ENCODE results near the gene OTUD4.
"Not testable (repeated sequence)": the region's sequence is repeated elsewhere in the genome, so short reads cannot be mapped to it uniquely, and the experiment has no call there.

OTUD4 gene

GRCh38 chr4:145179281-145179860 lies 1.0 kb downstream of the OTUD4 start:
- DNase-seq (ENCODE audit: extremely low read depth in 1 of 2, low read depth in 1 of 2) = peak; percentile 67 to 73

GRCh38 chr4:145178740-145179280 lies 1.6 kb downstream of the OTUD4 start:
- DNase-seq (ENCODE audit: extremely low read depth in 1 of 2, low read depth in 1 of 2) = no peak

GRCh38 chr4:145177906-145178538 lies 2.4 kb downstream of the OTUD4 start:
- DNase-seq (ENCODE audit: extremely low read depth in 1 of 2, low read depth in 1 of 2) = no peak

- no peak for DNase-seq (ENCODE audit: extremely low read depth in 1 of 2, low read depth in 1 of 2)
These were observed 2.9 kb downstream of the OTUD4 start for GRCh38 chr4:145177511-145177905.

GRCh38 chr4:145176641-145177432 lies 3.6 kb downstream of the OTUD4 start:
- no peak for DNase-seq (ENCODE audit: extremely low read depth in 1 of 2, low read depth in 1 of 2)

- no peak for DNase-seq (ENCODE audit: extremely low read depth in 1 of 2, low read depth in 1 of 2)
These were observed 8.5 kb downstream of the OTUD4 start for GRCh38 chr4:145171911-145172310.

- DNase-seq (ENCODE audit: extremely low read depth in 1 of 2, low read depth in 1 of 2) = no peak
These were observed 10.2 kb downstream of the OTUD4 start for GRCh38 chr4:145170223-145170622.

- no peak for DNase-seq (ENCODE audit: extremely low read depth in 1 of 2, low read depth in 1 of 2)
These were observed 11.7 kb downstream of the OTUD4 start for GRCh38 chr4:145168581-145169187.

GRCh38 chr4:145167887-145168286 lies 12.5 kb downstream of the OTUD4 start:
- no peak for DNase-seq (ENCODE audit: extremely low read depth in 1 of 2, low read depth in 1 of 2)

GRCh38 chr4:145161549-145161948 lies 18.8 kb downstream of the OTUD4 start:
- no peak for DNase-seq (ENCODE audit: extremely low read depth in 1 of 2, low read depth in 1 of 2)

- no peak for DNase-seq (ENCODE audit: extremely low read depth in 1 of 2, low read depth in 1 of 2)
These were observed 23.4 kb downstream of the OTUD4 start for GRCh38 chr4:145156986-145157385.

- no peak for DNase-seq (ENCODE audit: extremely low read depth in 1 of 2, low read depth in 1 of 2)
These were observed 25.0 kb downstream of the OTUD4 start for GRCh38 chr4:145155268-145155870.

GRCh38 chr4:145154573-145154972 lies 25.8 kb downstream of the OTUD4 start:
- DNase-seq (ENCODE audit: extremely low read depth in 1 of 2, low read depth in 1 of 2) = no peak

- no peak for DNase-seq (ENCODE audit: extremely low read depth in 1 of 2, low read depth in 1 of 2)
These were observed 26.5 kb downstream of the OTUD4 start for GRCh38 chr4:145153904-145154298.

GRCh38 chr4:145153181-145153903 lies 27.0 kb downstream of the OTUD4 start:
- no peak for DNase-seq (ENCODE audit: extremely low read depth in 1 of 2, low read depth in 1 of 2)

- DNase-seq (ENCODE audit: extremely low read depth in 1 of 2, low read depth in 1 of 2) = no peak
These were observed 31.4 kb downstream of the OTUD4 start for GRCh38 chr4:145148980-145149379.

GRCh38 chr4:145136219-145136618 lies 44.2 kb downstream of the OTUD4 start:
- DNase-seq (ENCODE audit: extremely low read depth in 1 of 2, low read depth in 1 of 2) = not testable (repeated sequence)

- DNase-seq (ENCODE audit: extremely low read depth in 1 of 2, low read depth in 1 of 2) = no peak
These were observed 47.8 kb downstream of the OTUD4 start for GRCh38 chr4:145132511-145133098.

- no peak for DNase-seq (ENCODE audit: extremely low read depth in 1 of 2, low read depth in 1 of 2)
These were observed 48.5 kb downstream of the OTUD4 start for GRCh38 chr4:145131848-145132247.

Measured in stimulated activated CD8-positive, alpha-beta memory T cell treated with anti-CD3 and anti-CD28 coated beads, Interleukin-7, amount 100 ng/mL, for 48 hours (primary cell).